Stomach (tissue), 9 donors: ENCODE results near the gene HS6ST3. TPM values are rescaled to one million over a fixed set of nuclear protein-coding genes. Genes with fewer than 3 reads are reported as not detected.

ENCODE experiments used
- DNase-seq, 2 donors: peaks; one replicate each; pipeline versions ENCODE4 v3.0.0 to v3.0.0-alpha.2; 2013 to 2019
- H3K27ac ChIP-seq, 5 donors: fragments of 200-600 bp in 4 of 5; sonication (generic) in 4 of 5; one replicate each; pipeline ENCODE4 v1.5.1; 2013 to 2019; ENCODE audit warnings: mild to moderate bottlenecking in 1 of 5, moderate library complexity in 1 of 5
- H3K27me3 ChIP-seq, 3 donors: fragments of 200-600 bp; sonication (generic); one replicate each; pipeline ENCODE4 v1.5.1; 2017 to 2019; ENCODE audit warnings: mixed run types in 1 of 3
- H3K36me3 ChIP-seq, 4 donors: fragments of 200-600 bp; sonication (generic); 1 replicate in 3 of 4; 2 replicates in 1 of 4; pipeline ENCODE4 v1.5.1; 2016 to 2019
- H3K4me1 ChIP-seq, 4 donors: fragments of 200-600 bp; sonication (generic); one replicate each; pipeline ENCODE4 v1.5.1; 2016 to 2019
- H3K4me3 ChIP-seq, 4 donors: fragments of 200-600 bp; sonication (generic) in 3 of 4; one replicate each; pipeline ENCODE4 v1.5.1; 2016 to 2019; ENCODE audit warnings: mild to moderate bottlenecking in 1 of 4
- H3K9me3 ChIP-seq, 4 donors: fragments of 200-600 bp; sonication (generic); one replicate each; pipeline ENCODE4 v1.5.1; 2016 to 2019
- EP300 ChIP-seq: sonication (generic); formaldehyde crosslinking; IDR thresholded peaks from one replicate; pipeline ENCODE4 v1.6.1; 2017; ENCODE audit warnings: antibody characterized with exemption
- POLR2A ChIP-seq, 4 donors: fragments of 450-650 bp; IDR thresholded peaks; one replicate each; pipeline ENCODE4 v1.6.1; 2016; ENCODE audit warnings: antibody characterized with exemption in 4 of 4, control low read depth in 2 of 4, mild to moderate bottlenecking in 1 of 4, moderate library complexity in 1 of 4
- POLR2AphosphoS5 ChIP-seq, 3 donors: sonication (generic); formaldehyde crosslinking; IDR thresholded peaks; one replicate each; pipeline ENCODE4 v1.6.1; 2016; ENCODE audit warnings: antibody characterized with exemption in 3 of 3
- WGBS, 5 donors: extraction: QIAGEN DNeasy Blood & Tissue Kit in 3 of 5; methylation state at CpG; one replicate each; pipeline versions ENCODE4 v1.1.5 to v1.1.7; 2013 to 2018; 5-methylcytosine and 5-hydroxymethylcytosine counted together
- intact Hi-C: fragments of 100-400 bp; cut with DNase I; formaldehyde crosslinking; loops from one replicate; pipeline ENCODE4 v1.15.1; 2023; ENCODE audit warnings: low total_unique reads
- polyA plus RNA-seq, 3 donors: library from polyadenylated mRNA; stranded (reverse); fragments of 200-250 nt; gene quantifications; one replicate each; pipeline ENCODE4 v1.2.3, GENCODE V29; 2013
- total RNA-seq, 5 donors: library from RNA; depleted of rRNA; stranded (reverse); fragments of >200 nt; gene quantifications; one replicate each; pipeline versions ENCODE4 v1.1.0 to v1.2.3, GENCODE V29; 2014 to 2016
- TF ChIP-seq, protein P1 (sequence below), 7 experiments: fragments of 450-650 bp in 4 of 7; fragments of 200-600 bp in 3 of 7; sonication (generic) in 3 of 7; IDR thresholded peaks; one replicate each; pipeline ENCODE4 v1.5.1; 2016 to 2019; ENCODE audit warnings: antibody characterized with exemption in 7 of 7, control low read depth in 2 of 7, mild to moderate bottlenecking in 1 of 7
- donor health status: healthy with polysubstance abuse.
- donor health status: Bipolar disorder and iron deficiency.
- donor health status: healthy.

HS6ST3 gene
- total and polyA plus RNA-seq, 8 donors: 0.15 to 4.0 (median 0.75) TPM; not detected in 1

DNA sequence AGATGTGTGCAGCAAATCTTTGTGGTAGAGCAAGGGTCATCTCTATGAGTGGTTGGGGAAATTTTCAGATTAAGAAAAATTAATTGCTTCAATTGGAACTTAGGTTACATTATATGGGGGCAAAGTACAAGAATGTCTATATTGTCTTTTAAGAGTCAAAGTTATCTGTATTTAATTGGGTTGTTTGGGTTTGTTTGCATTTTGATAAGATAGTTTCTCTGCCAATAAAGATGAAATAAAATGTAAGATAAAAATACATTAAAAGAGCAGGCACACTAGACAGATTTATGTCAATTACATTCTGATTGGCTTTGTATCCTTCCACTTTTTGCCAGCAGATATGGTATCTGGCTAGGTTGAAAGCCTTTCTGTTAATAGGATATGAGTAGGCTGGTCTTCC, 587.1 kb downstream of the HS6ST3 start:
- no peak for DNase-seq
- intact Hi-C loops: no loop called here
- no peak overlapping the region for H3K27ac ChIP-seq
- no peak overlapping the region for H3K4me3 ChIP-seq
- TF ChIP-seq POLR2A (IDR thresholded peaks at IDR 0.05): no peak
- no peak for TF ChIP-seq POLR2AphosphoS5 (IDR thresholded peaks at IDR 0.05)
- no peak for TF ChIP-seq EP300
- TF ChIP-seq, protein P1, sequence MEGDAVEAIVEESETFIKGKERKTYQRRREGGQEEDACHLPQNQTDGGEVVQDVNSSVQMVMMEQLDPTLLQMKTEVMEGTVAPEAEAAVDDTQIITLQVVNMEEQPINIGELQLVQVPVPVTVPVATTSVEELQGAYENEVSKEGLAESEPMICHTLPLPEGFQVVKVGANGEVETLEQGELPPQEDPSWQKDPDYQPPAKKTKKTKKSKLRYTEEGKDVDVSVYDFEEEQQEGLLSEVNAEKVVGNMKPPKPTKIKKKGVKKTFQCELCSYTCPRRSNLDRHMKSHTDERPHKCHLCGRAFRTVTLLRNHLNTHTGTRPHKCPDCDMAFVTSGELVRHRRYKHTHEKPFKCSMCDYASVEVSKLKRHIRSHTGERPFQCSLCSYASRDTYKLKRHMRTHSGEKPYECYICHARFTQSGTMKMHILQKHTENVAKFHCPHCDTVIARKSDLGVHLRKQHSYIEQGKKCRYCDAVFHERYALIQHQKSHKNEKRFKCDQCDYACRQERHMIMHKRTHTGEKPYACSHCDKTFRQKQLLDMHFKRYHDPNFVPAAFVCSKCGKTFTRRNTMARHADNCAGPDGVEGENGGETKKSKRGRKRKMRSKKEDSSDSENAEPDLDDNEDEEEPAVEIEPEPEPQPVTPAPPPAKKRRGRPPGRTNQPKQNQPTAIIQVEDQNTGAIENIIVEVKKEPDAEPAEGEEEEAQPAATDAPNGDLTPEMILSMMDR (IDR thresholded peaks at IDR 0.05): no peak
- H3K4me1 ChIP-seq: no peaks in the 10 kb centered on the region
- peaks cover 0 to 5% (median 0%) of the 10 kb centered on the region in 4 donors for H3K9me3 ChIP-seq
- H3K27me3 ChIP-seq: no peaks in the 10 kb centered on the region
- no peaks in the 10 kb centered on the region for H3K36me3 ChIP-seq

DNA sequence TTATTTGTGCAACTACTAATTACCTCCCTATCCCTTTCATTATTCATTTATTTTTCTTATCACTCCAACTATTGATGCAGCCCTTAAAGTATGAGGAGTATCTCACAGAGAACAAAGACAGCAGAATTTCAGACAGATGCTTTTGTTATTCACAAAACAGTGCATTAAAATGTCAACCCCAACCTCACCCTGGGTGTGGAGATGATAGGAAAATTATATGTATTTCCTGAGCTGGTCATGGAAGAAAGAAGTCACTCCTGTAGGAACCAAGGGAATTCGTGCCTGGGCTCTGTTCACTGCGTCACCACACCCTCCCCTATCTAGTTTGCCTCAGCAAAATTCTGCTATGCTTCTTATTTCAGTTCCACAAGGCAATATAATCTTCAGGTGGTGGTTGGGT, 588.9 kb downstream of the HS6ST3 start:
- H3K27ac ChIP-seq: no peak overlapping the region
- peaks cover 0 to 5% (median 0%) of the 10 kb centered on the region in 4 donors for H3K9me3 ChIP-seq
- DNase-seq: no peak
- H3K36me3 ChIP-seq: no peaks in the 10 kb centered on the region
- WGBS, 5 donors: 69 to 85% (median 79%) methylated on average over 2 of the region's 2 CpGs
- no peaks in the 10 kb centered on the region for H3K4me1 ChIP-seq
- no peak overlapping the region for H3K4me3 ChIP-seq
- H3K27me3 ChIP-seq: no peaks in the 10 kb centered on the region
- intact Hi-C loops: no loop called here
- TF ChIP-seq, protein P1 (IDR thresholded peaks at IDR 0.05): no peak
- no peak for TF ChIP-seq EP300
- TF ChIP-seq POLR2A (IDR thresholded peaks at IDR 0.05): no peak
- no peak for TF ChIP-seq POLR2AphosphoS5 (IDR thresholded peaks at IDR 0.05)

DNA sequence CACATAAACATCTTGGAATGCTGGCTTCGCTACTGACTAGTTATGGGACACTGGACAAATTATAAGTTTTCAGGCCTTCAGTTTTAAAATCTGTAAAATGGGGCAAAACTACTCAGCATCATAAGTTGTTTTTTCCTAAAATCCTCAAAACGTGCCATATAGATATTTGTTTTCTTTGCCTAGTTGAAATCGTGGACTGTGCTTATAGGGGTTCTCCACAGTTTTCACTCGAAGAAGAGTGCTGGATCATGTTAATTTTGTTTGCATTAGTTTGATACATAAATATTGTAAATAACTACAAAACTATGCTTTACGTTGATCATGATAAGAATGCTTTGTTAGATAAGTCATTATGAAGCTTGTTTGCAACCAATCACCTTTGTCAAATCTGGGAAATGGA, 591.0 kb downstream of the HS6ST3 start:
- Histone ChIP-seq H3K27ac (no peak overlapping the region), H3K4me1 (no peaks in the 10 kb centered on the region), H3K36me3 (no peaks in the 10 kb centered on the region), H3K27me3 (no peaks in the 10 kb centered on the region), H3K9me3 (peaks cover 0 to 5% (median 0%) of the 10 kb centered on the region in 4 donors), H3K4me3 (no peak overlapping the region)
- DNase-seq: no peak
- intact Hi-C loops: no loop called here
- TF ChIP-seq POLR2AphosphoS5 (IDR thresholded peaks at IDR 0.05) (no peak), POLR2A (IDR thresholded peaks at IDR 0.05) (no peak), EP300 (no peak)
- TF ChIP-seq, protein P1 (IDR thresholded peaks at IDR 0.05): no peak
- 84 to 89% (median 87%) methylated on average over 5 of the region's 5 CpGs for WGBS, 5 donors

DNA sequence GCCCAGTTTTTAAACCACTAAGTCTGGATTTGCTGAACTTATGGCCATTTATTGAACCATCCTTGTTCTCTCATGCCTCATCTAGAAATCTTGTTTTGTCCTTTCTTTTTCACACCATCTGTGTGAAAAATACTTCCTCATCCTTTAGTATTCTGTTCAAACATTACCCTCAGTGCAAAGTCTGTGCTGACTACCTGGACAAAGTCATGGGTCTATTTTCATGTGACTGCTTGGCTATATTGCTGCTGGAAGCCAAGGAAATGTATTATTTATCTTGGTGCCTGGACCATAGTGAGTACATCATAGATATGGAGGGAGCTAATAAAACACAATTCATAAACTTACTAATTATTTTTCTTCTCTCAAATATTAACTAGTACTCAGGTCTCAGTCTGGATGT, 591.9 kb downstream of the HS6ST3 start:
- DNase-seq: no peak
- Histone ChIP-seq H3K4me3 (no peak overlapping the region), H3K27me3 (no peaks in the 10 kb centered on the region), H3K27ac (no peak overlapping the region), H3K4me1 (no peaks in the 10 kb centered on the region), H3K36me3 (no peaks in the 10 kb centered on the region), H3K9me3 (peaks cover 0 to 5% (median 0%) of the 10 kb centered on the region in 4 donors)
- TF ChIP-seq, protein P1 (IDR thresholded peaks at IDR 0.05): no peak
- intact Hi-C loops: no loop called here
